ENCODE results near the gene BCL6.

Gene BCL6

GRCh38 chr3:187758318-187758955, 13.2 kb upstream of the BCL6 start:
- TF ChIP-seq TAF1 (IDR thresholded peaks at IDR 0.05; ENCODE audit: borderline replicate concordance, insufficient read depth, low read length) (no peak), POLR2AphosphoS5 (IDR thresholded peaks at IDR 0.05; ENCODE audit: low read depth, low read length) (no peak), REST (IDR thresholded peaks at IDR 0.05; ENCODE audit: insufficient read depth in 1 of 2, low read depth in 2 of 2, low read length in 2 of 2) (no peak), FOXP2 (optimal IDR thresholded peaks at IDR 0.05; ENCODE audit: borderline replicate concordance, extremely low read depth, extremely low read length, insufficient read depth) (no peak), SIN3A (IDR thresholded peaks at IDR 0.05; ENCODE audit: borderline replicate concordance, insufficient read depth, low read length) (no peak)

GRCh38 chr3:187753516-187753915, 8.2 kb upstream of the BCL6 start:
- no peak for TF ChIP-seq SIN3A (IDR thresholded peaks at IDR 0.05; ENCODE audit: borderline replicate concordance, insufficient read depth, low read length)
- no peak for TF ChIP-seq REST (IDR thresholded peaks at IDR 0.05; ENCODE audit: insufficient read depth in 1 of 2, low read depth in 2 of 2, low read length in 2 of 2)
- TF ChIP-seq TAF1 (IDR thresholded peaks at IDR 0.05; ENCODE audit: borderline replicate concordance, insufficient read depth, low read length) = no peak
- TF ChIP-seq FOXP2 (optimal IDR thresholded peaks at IDR 0.05; ENCODE audit: borderline replicate concordance, extremely low read depth, extremely low read length, insufficient read depth) = no peak
- no peak for TF ChIP-seq POLR2AphosphoS5 (IDR thresholded peaks at IDR 0.05; ENCODE audit: low read depth, low read length)

GRCh38 chr3:187750513-187751123, 5.3 kb upstream of the BCL6 start:
- TF ChIP-seq SIN3A (IDR thresholded peaks at IDR 0.05; ENCODE audit: borderline replicate concordance, insufficient read depth, low read length) (no peak), FOXP2 (optimal IDR thresholded peaks at IDR 0.05; ENCODE audit: borderline replicate concordance, extremely low read depth, extremely low read length, insufficient read depth) (no peak), POLR2AphosphoS5 (IDR thresholded peaks at IDR 0.05; ENCODE audit: low read depth, low read length) (no peak), TAF1 (IDR thresholded peaks at IDR 0.05; ENCODE audit: borderline replicate concordance, insufficient read depth, low read length) (no peak), REST (IDR thresholded peaks at IDR 0.05; ENCODE audit: insufficient read depth in 1 of 2, low read depth in 2 of 2, low read length in 2 of 2) (no peak)

GRCh38 chr3:187750006-187750512, 4.8 kb upstream of the BCL6 start:
- TF ChIP-seq SIN3A (IDR thresholded peaks at IDR 0.05; ENCODE audit: borderline replicate concordance, insufficient read depth, low read length) = no peak
- TF ChIP-seq FOXP2 (optimal IDR thresholded peaks at IDR 0.05; ENCODE audit: borderline replicate concordance, extremely low read depth, extremely low read length, insufficient read depth) = no peak
- no peak for TF ChIP-seq POLR2AphosphoS5 (IDR thresholded peaks at IDR 0.05; ENCODE audit: low read depth, low read length)
- no peak for TF ChIP-seq TAF1 (IDR thresholded peaks at IDR 0.05; ENCODE audit: borderline replicate concordance, insufficient read depth, low read length)
- TF ChIP-seq REST (IDR thresholded peaks at IDR 0.05; ENCODE audit: insufficient read depth in 1 of 2, low read depth in 2 of 2, low read length in 2 of 2) = no peak

Measured in PFSK-1 (cell line).